GM19395 (cell line): Measurements from ENCODE around the gene KRT36.

Source experiments
- ATAC-seq: cut with Tn5 transposase; IDR thresholded peaks from one replicate; pipeline ENCODE4 v1.9.1; 2021; ENCODE audit warnings: mild to moderate bottlenecking, moderate library complexity; ENCODE audit not compliant: unreplicated experiment

The KRT36 gene

DNA sequence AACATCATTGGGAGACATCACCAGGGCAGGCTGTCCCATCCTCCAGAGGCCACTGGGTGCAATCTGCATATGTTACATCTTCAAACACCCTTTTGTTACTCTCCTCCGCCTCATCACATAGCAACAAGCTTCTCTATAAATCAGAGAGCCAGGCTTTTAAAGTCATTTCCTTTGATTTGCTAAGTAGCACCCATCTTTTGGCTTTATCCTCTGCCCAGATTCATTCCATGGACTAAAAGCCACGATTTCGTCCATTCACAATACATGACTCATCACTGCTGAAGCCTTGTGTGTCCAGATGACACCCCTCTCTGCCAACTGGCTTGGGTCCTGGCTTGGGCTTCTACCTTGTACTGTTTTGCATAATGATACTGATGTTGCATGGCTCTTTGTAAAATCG is 47.0 kb downstream of the KRT36 start:
- no peak for ATAC-seq

DNA sequence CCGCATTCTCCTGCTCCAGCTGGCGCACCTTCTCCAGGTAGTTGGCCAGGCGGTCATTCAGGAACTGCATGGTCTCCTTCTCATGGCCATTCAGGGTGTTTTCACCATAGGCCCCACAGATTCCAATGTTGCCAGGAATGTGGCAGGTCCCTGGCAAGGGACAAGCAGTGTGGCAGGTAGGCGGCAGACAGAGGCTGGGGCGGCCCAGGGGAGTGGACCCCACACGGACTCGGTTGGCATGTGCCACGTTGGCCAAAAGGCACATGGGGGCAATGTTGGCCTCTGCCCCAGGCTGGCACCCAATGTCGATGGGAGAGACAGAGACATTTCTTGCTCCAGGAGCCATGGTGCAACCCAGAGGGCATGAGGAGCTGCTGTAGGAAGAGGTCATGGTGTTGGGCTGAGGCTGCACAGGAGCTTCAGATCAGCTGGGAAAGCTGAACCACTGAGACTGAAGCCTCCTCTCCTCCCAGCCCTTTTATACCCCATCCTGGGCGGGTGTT is 49.1 kb downstream of the KRT36 start, which contains the start of gene KRT38:
Gene KRT38, minus strand, starts transcription at position 453 of the 503 bp plus-strand sequence. Its CDS starts 62 bp downstream, at position 391.
- no peak for ATAC-seq

DNA sequence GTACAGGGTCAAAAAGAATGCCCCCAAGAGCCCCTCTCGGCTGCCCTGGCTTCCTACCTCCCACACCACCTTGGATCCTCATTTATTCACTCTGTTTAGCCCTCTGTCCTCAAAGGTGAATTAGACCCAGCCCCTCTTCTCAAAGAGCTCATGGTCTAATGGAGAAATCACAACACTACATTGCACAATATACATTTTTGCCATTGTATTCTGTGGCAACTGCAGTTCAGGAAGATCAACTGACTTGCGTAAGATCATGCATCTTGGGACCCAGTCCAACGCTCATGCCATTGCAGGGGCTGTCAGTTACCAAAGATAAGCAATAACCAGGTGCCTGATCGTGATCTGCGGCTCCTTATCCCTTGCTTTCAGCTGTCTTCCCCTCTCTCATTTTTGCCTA is 50.3 kb downstream of the KRT36 start:
- ATAC-seq: no peak

DNA sequence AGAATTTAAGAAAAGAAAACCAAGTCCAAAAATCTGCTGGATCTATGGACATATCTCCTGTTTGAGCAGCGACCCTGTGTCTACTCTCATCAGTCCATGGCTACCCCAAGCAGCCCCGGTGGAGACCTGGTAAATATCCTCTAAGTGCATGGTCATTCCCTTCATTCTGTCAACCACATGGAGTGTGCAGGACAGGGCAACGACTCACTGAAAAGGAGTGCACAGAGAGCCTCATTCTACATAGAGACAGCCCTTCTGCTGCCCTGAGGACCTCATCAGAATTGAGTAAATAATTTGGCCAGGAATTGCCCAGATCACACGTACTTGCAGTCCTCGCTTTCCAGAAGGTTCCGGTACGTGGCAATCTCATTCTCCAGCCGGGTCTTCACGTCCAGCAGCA is 51.9 kb downstream of the KRT36 start:
- ATAC-seq: no peak

DNA sequence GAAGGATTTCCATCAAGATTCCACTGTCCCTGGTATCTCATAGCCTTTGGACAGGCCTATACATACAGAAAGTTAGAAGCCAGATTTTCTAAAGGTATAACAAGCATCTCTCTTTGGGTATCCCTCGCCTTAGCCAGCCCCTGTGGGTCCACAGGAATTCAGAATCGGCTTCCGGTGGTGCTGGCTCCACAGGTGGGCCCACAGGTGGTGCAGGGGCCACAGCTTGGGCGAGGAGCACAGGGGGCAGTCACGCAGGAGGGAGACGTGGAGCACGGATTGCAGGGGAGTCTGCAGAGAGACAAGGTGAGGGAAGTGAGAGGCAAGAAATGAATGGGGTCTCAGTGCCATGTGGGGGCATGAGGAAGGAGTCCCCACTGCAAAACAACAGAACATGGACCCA is 52.5 kb downstream of the KRT36 start:
- ATAC-seq: no peak
